Renal pelvis (tissue), 4 donors: Measurements from ENCODE around the gene ARL15. TPM values are rescaled to one million over a fixed set of nuclear protein-coding genes. Genes with fewer than 3 reads are reported as not detected.

Experiments used
- DNase-seq: peaks from one replicate; pipeline ENCODE4 v3.0.0-alpha.2; 2013
- polyA plus RNA-seq, 3 donors: library from polyadenylated mRNA; unstranded; fragments of 120-200 nt; gene quantifications; one replicate each; pipeline ENCODE4 v1.2.1, GENCODE V29; 2013; ENCODE audit not compliant: insufficient read length in 3 of 3

ARL15 gene
- polyA plus RNA-seq, 3 donors = 27.0 to 29.0 (median 28.0) TPM

- no peak for DNase-seq
Measured at GRCh38 chr5:54291498-54291897, 18.9 kb downstream of the ARL15 start.

GRCh38 chr5:54289769-54290168 is 20.6 kb downstream of the ARL15 start:
- no peak for DNase-seq

- no peak for DNase-seq
Measured at GRCh38 chr5:54288568-54289217, 21.7 kb downstream of the ARL15 start.

GRCh38 chr5:54285686-54286085 is 24.7 kb downstream of the ARL15 start:
- no peak for DNase-seq

GRCh38 chr5:54284586-54284985 is 25.8 kb downstream of the ARL15 start:
- no peak for DNase-seq

GRCh38 chr5:54282876-54283275 is 27.5 kb downstream of the ARL15 start:
- DNase-seq = no peak

GRCh38 chr5:54281960-54282692 is 28.2 kb downstream of the ARL15 start:
- DNase-seq = no peak

GRCh38 chr5:54279960-54280359 is 30.4 kb downstream of the ARL15 start:
- DNase-seq = no peak

GRCh38 chr5:54278979-54279717 is 31.2 kb downstream of the ARL15 start:
- DNase-seq = no peak

GRCh38 chr5:54278036-54278830 is 32.1 kb downstream of the ARL15 start:
- no peak for DNase-seq

- DNase-seq = no peak
Measured at GRCh38 chr5:54276048-54276447, 34.3 kb downstream of the ARL15 start.

GRCh38 chr5:54275361-54275760 is 35.0 kb downstream of the ARL15 start:
- no peak for DNase-seq

GRCh38 chr5:54274944-54275343 is 35.4 kb downstream of the ARL15 start:
- no peak for DNase-seq

- no peak for DNase-seq
Measured at GRCh38 chr5:54273715-54274114, 36.7 kb downstream of the ARL15 start.

GRCh38 chr5:54272746-54273145 is 37.6 kb downstream of the ARL15 start:
- DNase-seq = no peak

- no peak for DNase-seq
Measured at GRCh38 chr5:54270326-54270725, 40.0 kb downstream of the ARL15 start.

- no peak for DNase-seq
Measured at GRCh38 chr5:54264574-54264973, 45.8 kb downstream of the ARL15 start.

- DNase-seq = no peak
Measured at GRCh38 chr5:54263447-54263846, 46.9 kb downstream of the ARL15 start.

- DNase-seq = no peak
Measured at GRCh38 chr5:54261596-54261995, 48.8 kb downstream of the ARL15 start.

GRCh38 chr5:54259981-54260380 is 50.4 kb downstream of the ARL15 start:
- no peak for DNase-seq

- no peak for DNase-seq
Measured at GRCh38 chr5:54259090-54259489, 51.3 kb downstream of the ARL15 start.
